SU-DHL-6 (cell line): ENCODE results near the gene KIF2C.

Experiments
- EZH2phosphoT487 ChIP-seq: fragments of 200-600 bp; sonication (generic), shearing (Covaris generic); conservative IDR thresholded peaks from 2 replicates; pipeline ENCODE4 v1.6.1; 2018; ENCODE audit warnings: mild to moderate bottlenecking, antibody characterized with exemption, low read length, moderate library complexity, mixed read lengths
- TF ChIP-seq, protein P1 (sequence below): fragments of 200-600 bp; sonication (generic); IDR thresholded peaks from one replicate; pipeline ENCODE4 v1.5.1; 2017; ENCODE audit warnings: antibody characterized with exemption, mild to moderate bottlenecking, low read length, moderate library complexity; ENCODE audit not compliant: insufficient read depth, poor library complexity, severe bottlenecking

DNA sequence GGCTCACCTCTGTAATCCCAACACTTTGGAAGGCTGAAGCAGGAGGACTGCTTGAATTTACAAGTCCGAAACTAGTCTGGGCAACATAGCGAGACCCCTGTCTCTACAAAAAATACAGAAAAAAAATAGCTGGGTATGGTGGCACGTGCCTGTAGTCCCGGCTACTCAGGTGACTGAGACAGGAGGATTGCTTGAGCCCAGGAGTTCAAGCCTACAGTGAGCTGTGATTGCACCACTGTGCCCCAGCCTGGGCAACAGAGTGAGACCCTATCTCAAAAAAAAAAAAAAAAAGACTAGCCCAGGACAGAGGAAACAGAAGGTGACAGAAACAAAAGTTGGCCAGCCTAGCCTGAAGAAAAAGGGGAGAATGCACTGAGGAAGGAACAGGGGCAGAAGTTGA lies 44.0 kb upstream of the KIF2C start:
- TF ChIP-seq, protein P1, sequence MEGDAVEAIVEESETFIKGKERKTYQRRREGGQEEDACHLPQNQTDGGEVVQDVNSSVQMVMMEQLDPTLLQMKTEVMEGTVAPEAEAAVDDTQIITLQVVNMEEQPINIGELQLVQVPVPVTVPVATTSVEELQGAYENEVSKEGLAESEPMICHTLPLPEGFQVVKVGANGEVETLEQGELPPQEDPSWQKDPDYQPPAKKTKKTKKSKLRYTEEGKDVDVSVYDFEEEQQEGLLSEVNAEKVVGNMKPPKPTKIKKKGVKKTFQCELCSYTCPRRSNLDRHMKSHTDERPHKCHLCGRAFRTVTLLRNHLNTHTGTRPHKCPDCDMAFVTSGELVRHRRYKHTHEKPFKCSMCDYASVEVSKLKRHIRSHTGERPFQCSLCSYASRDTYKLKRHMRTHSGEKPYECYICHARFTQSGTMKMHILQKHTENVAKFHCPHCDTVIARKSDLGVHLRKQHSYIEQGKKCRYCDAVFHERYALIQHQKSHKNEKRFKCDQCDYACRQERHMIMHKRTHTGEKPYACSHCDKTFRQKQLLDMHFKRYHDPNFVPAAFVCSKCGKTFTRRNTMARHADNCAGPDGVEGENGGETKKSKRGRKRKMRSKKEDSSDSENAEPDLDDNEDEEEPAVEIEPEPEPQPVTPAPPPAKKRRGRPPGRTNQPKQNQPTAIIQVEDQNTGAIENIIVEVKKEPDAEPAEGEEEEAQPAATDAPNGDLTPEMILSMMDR, result no peak
- TF ChIP-seq EZH2phosphoT487, result no peak
